ENCODE data around the gene MVB12A.

MVB12A gene

DNA sequence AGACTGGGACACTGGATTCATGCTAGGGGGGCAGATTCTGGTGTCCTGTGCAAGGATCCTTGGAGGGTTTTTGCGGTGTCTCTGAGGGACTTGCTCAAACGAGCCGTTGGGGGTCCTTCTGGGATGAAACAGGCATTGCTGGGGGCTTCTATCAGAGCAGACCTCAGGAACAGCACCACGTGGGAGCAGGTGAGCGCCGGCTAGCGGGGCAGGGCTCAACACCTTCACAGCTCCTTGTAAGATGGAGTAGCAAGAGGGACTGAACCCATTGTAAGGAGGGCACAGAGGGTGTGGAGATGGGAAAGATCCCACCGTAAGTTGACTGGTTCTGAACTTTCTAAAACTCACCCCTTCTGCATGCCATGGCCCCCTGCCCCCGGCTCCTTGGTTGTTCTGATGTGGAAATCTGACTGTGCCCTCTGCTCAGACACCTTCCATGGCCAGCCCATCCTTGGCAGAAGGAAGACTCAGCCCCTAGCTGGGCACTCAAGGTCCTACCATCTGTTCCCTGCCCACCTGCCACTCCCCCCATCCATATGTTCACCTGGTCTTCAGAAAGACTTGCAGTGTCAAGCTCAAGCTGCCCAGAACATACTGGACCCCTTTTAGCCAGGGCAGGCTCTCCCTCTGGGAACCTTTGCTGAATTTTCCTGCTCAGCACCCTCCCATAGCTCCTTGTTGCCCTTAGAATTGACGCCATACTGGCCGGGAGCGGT is 51.7 kb downstream of the MVB12A start:
- Histone ChIP-seq H3K9me3 (ENCODE audit: control insufficient read depth, insufficient read depth, low read length) (no peaks in the 10 kb centered on the region), H3K4me3 (ENCODE audit: low read length) (peak overlapping the region; percentile 90; the same call in 1 of the 2 replicates), H3K36me3 (ENCODE audit: control insufficient read depth, insufficient read depth, low read length) (no peaks in the 10 kb centered on the region), H3K27ac (ENCODE audit: low read length) (no peak overlapping the region), H3K4me1 (ENCODE audit: control insufficient read depth, insufficient read depth, low read length) (peaks cover 6% of the 10 kb centered on the region; the same call in 1 of the 2 replicates), H3K27me3 (ENCODE audit: control insufficient read depth, insufficient read depth, low read length) (no peaks in the 10 kb centered on the region)
- DNase-seq (ENCODE audit: low read depth, low spot score), result no peak
- WGBS (ENCODE audit: insufficient coverage, insufficient read length), result no CpG with 5 or more reads among the region's 12 CpGs

DNA sequence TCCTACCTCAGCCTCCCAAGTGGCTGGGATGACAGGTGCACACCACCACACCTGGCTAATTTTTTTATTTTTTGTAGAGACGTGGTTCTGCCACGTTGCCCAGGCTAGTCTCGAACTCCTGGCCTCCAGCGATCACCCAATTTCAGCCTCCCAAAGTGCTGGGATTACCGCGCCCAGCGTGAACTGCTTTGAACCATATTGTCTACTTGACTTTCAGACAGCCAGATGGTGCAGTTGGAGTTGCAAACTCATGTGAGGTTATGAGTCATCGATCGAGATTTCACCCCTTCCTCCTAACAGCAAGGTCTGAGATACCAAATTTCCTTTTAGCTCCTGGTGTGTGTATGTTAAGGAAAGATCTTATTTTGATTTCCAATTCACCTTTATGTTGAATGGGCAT is 53.2 kb downstream of the MVB12A start:
- WGBS (ENCODE audit: insufficient coverage, insufficient read length), result no CpG with 5 or more reads among the region's 9 CpGs
- Histone ChIP-seq H3K4me3 (ENCODE audit: low read length) (no peak overlapping the region), H3K36me3 (ENCODE audit: control insufficient read depth, insufficient read depth, low read length) (no peaks in the 10 kb centered on the region), H3K9me3 (ENCODE audit: control insufficient read depth, insufficient read depth, low read length) (no peaks in the 10 kb centered on the region), H3K4me1 (ENCODE audit: control insufficient read depth, insufficient read depth, low read length) (peaks cover 6% of the 10 kb centered on the region; the same call in 1 of the 2 replicates), H3K27ac (ENCODE audit: low read length) (no peak overlapping the region), H3K27me3 (ENCODE audit: control insufficient read depth, insufficient read depth, low read length) (no peaks in the 10 kb centered on the region)
- no peak for DNase-seq (ENCODE audit: low read depth, low spot score)
